Osteoblast (primary cell): ENCODE data around the gene RHOH. TPM values are rescaled to one million over a fixed set of nuclear protein-coding genes. Genes with fewer than 3 reads are reported as not detected.

Experiments used
- DNase-seq: peaks from one replicate; pipeline ENCODE4 v3.0.0; 2011; ENCODE audit warnings: low spot score, mixed read lengths; ENCODE audit not compliant: insufficient read length; ENCODE audit errors: missing footprints
- H2AFZ ChIP-seq: 2 replicates; pipeline ENCODE4 v1.6.0; 2011; ENCODE audit warnings: mild to moderate bottlenecking, low read length
- H3K27ac ChIP-seq: 2 replicates; pipeline ENCODE4 v1.5.1; 2011; ENCODE audit warnings: mild to moderate bottlenecking, low read depth, low read length, moderate library complexity
- H3K27me3 ChIP-seq: 2 replicates; pipeline ENCODE4 v1.6.0; 2012; ENCODE audit warnings: mild to moderate bottlenecking, control low read depth, inconsistent platforms, low read length, moderate library complexity; ENCODE audit not compliant: insufficient read depth
- H3K36me3 ChIP-seq: 2 replicates; pipeline ENCODE4 v1.5.1; 2011; ENCODE audit warnings: mild to moderate bottlenecking, low read length, control low read depth, moderate library complexity; ENCODE audit not compliant: insufficient read depth
- H3K4me1 ChIP-seq: 2 replicates; pipeline ENCODE4 v1.5.1; 2011; ENCODE audit warnings: mild to moderate bottlenecking, low read length, control low read depth, moderate library complexity; ENCODE audit not compliant: insufficient read depth
- H3K4me2 ChIP-seq: 2 replicates; pipeline ENCODE4 v1.6.0; 2011; ENCODE audit warnings: mild to moderate bottlenecking, low read length; ENCODE audit not compliant: insufficient read depth
- H3K4me3 ChIP-seq: fragments of 200-600 bp; sonication (generic); 3 replicates; pipeline ENCODE4 v1.5.1; 2012; ENCODE audit warnings: mild to moderate bottlenecking, low read length, inconsistent platforms; ENCODE audit not compliant: insufficient read depth
- H3K79me2 ChIP-seq: 2 replicates; pipeline ENCODE4 v1.6.0; 2012; ENCODE audit warnings: mild to moderate bottlenecking, low read length, control low read depth, inconsistent platforms; ENCODE audit not compliant: insufficient read depth
- H3K9me3 ChIP-seq: 2 replicates; pipeline ENCODE4 v1.5.1; 2011; ENCODE audit warnings: low read depth, low read length, control low read depth
- H4K20me1 ChIP-seq: 2 replicates; pipeline ENCODE4 v1.6.0; 2012; ENCODE audit warnings: mild to moderate bottlenecking, low read length, control low read depth; ENCODE audit not compliant: insufficient read depth
- CTCF ChIP-seq: IDR thresholded peaks from 2 replicates; pipeline ENCODE4 v1.5.1; 2011; ENCODE audit warnings: mild to moderate bottlenecking, low read depth, low read length, moderate library complexity; ENCODE audit errors: extremely low read depth
- total RNA-seq: library from RNA; depleted of rRNA; stranded (reverse); fragments of >200 nt; gene quantifications from 2 replicates; pipeline ENCODE4 v1.2.3, GENCODE V29; 2012

Gene RHOH
- total RNA-seq, 1 donor: not detected

- Histone ChIP-seq H4K20me1 (no peaks in the 10 kb centered on the region), H3K4me3 (no peak overlapping the region), H2AFZ (no peak overlapping the region), H3K27ac (no peak overlapping the region), H3K4me2 (no peak overlapping the region), H3K4me1 (no peaks in the 10 kb centered on the region), H3K79me2 (no peaks in the 10 kb centered on the region), H3K9me3 (no peaks in the 10 kb centered on the region), H3K36me3 (no peaks in the 10 kb centered on the region), H3K27me3 (no peaks in the 10 kb centered on the region)
- DNase-seq: no peak
- no peak for TF ChIP-seq CTCF
These were observed 34.6 kb downstream of the RHOH start for GRCh38 chr4:40231316-40231863.

- no peak overlapping the region for H3K27ac ChIP-seq
- H3K79me2 ChIP-seq: no peaks in the 10 kb centered on the region
- H3K4me1 ChIP-seq: no peaks in the 10 kb centered on the region
- DNase-seq: no peak
- no peaks in the 10 kb centered on the region for H4K20me1 ChIP-seq
- no peak for TF ChIP-seq CTCF
- H3K4me3 ChIP-seq: no peak overlapping the region
- H3K9me3 ChIP-seq: no peaks in the 10 kb centered on the region
- no peak overlapping the region for H3K4me2 ChIP-seq
- no peak overlapping the region for H2AFZ ChIP-seq
- no peaks in the 10 kb centered on the region for H3K27me3 ChIP-seq
- H3K36me3 ChIP-seq: no peaks in the 10 kb centered on the region
These were observed 35.8 kb downstream of the RHOH start for GRCh38 chr4:40232610-40233009.

- no peaks in the 10 kb centered on the region for H3K36me3 ChIP-seq
- H3K27ac ChIP-seq: no peak overlapping the region
- no peak overlapping the region for H3K4me2 ChIP-seq
- no peaks in the 10 kb centered on the region for H4K20me1 ChIP-seq
- no peak overlapping the region for H3K4me3 ChIP-seq
- DNase-seq: no peak
- TF ChIP-seq CTCF: no peak
- no peak overlapping the region for H2AFZ ChIP-seq
- H3K27me3 ChIP-seq: no peaks in the 10 kb centered on the region
- no peaks in the 10 kb centered on the region for H3K79me2 ChIP-seq
- H3K9me3 ChIP-seq: no peaks in the 10 kb centered on the region
- no peaks in the 10 kb centered on the region for H3K4me1 ChIP-seq
These were observed 36.4 kb downstream of the RHOH start for GRCh38 chr4:40233227-40233626.

DNA sequence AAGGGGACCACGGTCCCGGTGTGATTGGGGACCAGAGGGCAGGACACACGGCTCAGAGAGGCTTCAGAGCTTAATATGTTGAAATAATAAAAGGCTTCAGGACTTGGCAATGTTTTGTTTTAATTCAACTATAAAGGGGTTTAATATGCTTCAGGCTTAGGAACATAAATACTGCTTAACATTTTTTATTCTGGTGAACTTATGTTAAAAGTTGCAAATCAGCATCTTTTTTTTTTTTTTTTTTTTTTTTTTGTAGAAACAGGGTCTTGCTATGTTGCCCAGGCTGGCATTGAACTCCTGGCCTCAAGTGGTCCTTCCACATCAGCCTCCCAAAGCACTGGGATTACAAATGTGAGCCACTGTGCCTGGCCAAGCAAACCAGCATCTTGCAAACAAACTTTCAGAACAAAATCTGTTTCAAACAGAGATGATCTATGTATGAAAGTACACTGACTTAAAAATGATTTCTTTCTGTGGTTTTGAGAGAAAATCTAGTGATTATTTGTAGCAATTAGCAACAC is 37.7 kb downstream of the RHOH start:
- no peaks in the 10 kb centered on the region for H3K79me2 ChIP-seq
- no peaks in the 10 kb centered on the region for H3K9me3 ChIP-seq
- DNase-seq: no peak
- no peaks in the 10 kb centered on the region for H3K27me3 ChIP-seq
- H4K20me1 ChIP-seq: no peaks in the 10 kb centered on the region
- no peak overlapping the region for H3K27ac ChIP-seq
- H3K36me3 ChIP-seq: no peaks in the 10 kb centered on the region
- H2AFZ ChIP-seq: no peak overlapping the region
- TF ChIP-seq CTCF: no peak
- H3K4me2 ChIP-seq: no peak overlapping the region
- H3K4me3 ChIP-seq: no peak overlapping the region
- no peaks in the 10 kb centered on the region for H3K4me1 ChIP-seq
